SU-DHL-6 (cell line): ENCODE data around the gene ANKRD44.
A peak's percentile ranks its signal among the peaks of the same experiment; 100 is the strongest.

Experiments
- H2AFZ ChIP-seq: fragments of 200-600 bp; sonication (generic); 2 replicates; pipeline ENCODE4 v1.6.1; 2014; ENCODE audit warnings: low read depth, mild to moderate bottlenecking, moderate library complexity, mixed read lengths, antibody characterized with exemption, low read length; ENCODE audit not compliant: severe bottlenecking
- H3F3A ChIP-seq: fragments of 200-600 bp; shearing (Covaris generic); 2 replicates; pipeline ENCODE4 v1.6.0; 2016; ENCODE audit warnings: antibody characterized with exemption, mild to moderate bottlenecking; ENCODE audit not compliant: insufficient read depth
- H3K27ac ChIP-seq: fragments of 200-600 bp; sonication (generic); 2 replicates; pipeline ENCODE4 v1.5.1; 2016; ENCODE audit warnings: low read depth, mild to moderate bottlenecking, low read length, moderate library complexity, mixed read lengths
- H3K27me3 ChIP-seq: fragments of 200-600 bp; sonication (generic), shearing (Covaris generic); 2 replicates; pipeline ENCODE4 v1.6.0; 2014; ENCODE audit warnings: mild to moderate bottlenecking, low read length
- H3K36me3 ChIP-seq: fragments of 200-600 bp; sonication (generic); 2 replicates; pipeline ENCODE4 v1.6.1; 2014; ENCODE audit warnings: mild to moderate bottlenecking, low read length, mixed read lengths
- H3K4me2 ChIP-seq: fragments of 300-600, 200-600 bp; shearing (Covaris generic), sonication (generic); 2 replicates; pipeline ENCODE4 v1.6.0; 2014; ENCODE audit warnings: low read length, low read depth, mild to moderate bottlenecking; ENCODE audit not compliant: poor library complexity, severe bottlenecking
- H3K4me3 ChIP-seq: fragments of 200-600 bp; sonication (generic); 2 replicates; pipeline ENCODE4 v1.5.1; 2014; ENCODE audit warnings: antibody characterized with exemption, low read length, mild to moderate bottlenecking, mixed read lengths; ENCODE audit not compliant: insufficient read depth, poor library complexity, severe bottlenecking
- H3K79me2 ChIP-seq: fragments of 200-600 bp; sonication (generic); 2 replicates; pipeline ENCODE4 v1.6.1; 2014; ENCODE audit warnings: mild to moderate bottlenecking, low read length, moderate library complexity; ENCODE audit not compliant: insufficient read depth
- H3K9ac ChIP-seq: fragments of 200-600 bp; sonication (generic); 2 replicates; pipeline ENCODE4 v1.7.0; 2014; ENCODE audit warnings: mild to moderate bottlenecking, low read length
- H3K9me2 ChIP-seq: fragments of 200-600 bp; sonication (generic); replicated peaks from 2 replicates; pipeline ENCODE4 v1.6.1; 2014; ENCODE audit warnings: low read length; ENCODE audit not compliant: insufficient read depth
- H3K9me3 ChIP-seq: fragments of 200-600 bp; sonication (generic); 2 replicates; pipeline ENCODE4 v1.6.1; 2014; ENCODE audit warnings: low read length, mixed read lengths; ENCODE audit not compliant: insufficient read depth
- H4K20me1 ChIP-seq: fragments of 200-600 bp; sonication (generic); 2 replicates; pipeline ENCODE4 v1.6.1; 2014; ENCODE audit warnings: low read depth, mild to moderate bottlenecking, antibody characterized with exemption, low read length, moderate library complexity, mixed read lengths
- EZH2phosphoT487 ChIP-seq: fragments of 200-600 bp; sonication (generic), shearing (Covaris generic); conservative IDR thresholded peaks from 2 replicates; pipeline ENCODE4 v1.6.1; 2018; ENCODE audit warnings: mild to moderate bottlenecking, antibody characterized with exemption, low read length, moderate library complexity, mixed read lengths
- TF ChIP-seq, protein P1 (sequence below): fragments of 200-600 bp; sonication (generic); IDR thresholded peaks from one replicate; pipeline ENCODE4 v1.5.1; 2017; ENCODE audit warnings: antibody characterized with exemption, mild to moderate bottlenecking, low read length, moderate library complexity; ENCODE audit not compliant: insufficient read depth, poor library complexity, severe bottlenecking

The ANKRD44 gene

GRCh38 chr2:197263077-197263476 lies 47.5 kb downstream of the ANKRD44 start:
- Histone ChIP-seq H3K36me3 (0 out of 2 replicates have a peak, but pooled peaks cover 4% of the 10 kb centered on the region), H3K9me3 (no peaks in the 10 kb centered on the region), H3K27me3 (no peaks in the 10 kb centered on the region), H3K9me2 (no peaks in the 10 kb centered on the region), H3K79me2 (peaks cover 64% of the 10 kb centered on the region), H3K4me3 (no peak overlapping the region), H3K9ac (no peak overlapping the region), H2AFZ (no peak overlapping the region), H4K20me1 (0 out of 2 replicates have a peak, but pooled peaks cover 5% of the 10 kb centered on the region), H3F3A (peaks cover 12% of the 10 kb centered on the region; the same call in 1 of the 2 replicates), H3K27ac (no peak overlapping the region), H3K4me2 (no peak overlapping the region)
- TF ChIP-seq, protein P1, sequence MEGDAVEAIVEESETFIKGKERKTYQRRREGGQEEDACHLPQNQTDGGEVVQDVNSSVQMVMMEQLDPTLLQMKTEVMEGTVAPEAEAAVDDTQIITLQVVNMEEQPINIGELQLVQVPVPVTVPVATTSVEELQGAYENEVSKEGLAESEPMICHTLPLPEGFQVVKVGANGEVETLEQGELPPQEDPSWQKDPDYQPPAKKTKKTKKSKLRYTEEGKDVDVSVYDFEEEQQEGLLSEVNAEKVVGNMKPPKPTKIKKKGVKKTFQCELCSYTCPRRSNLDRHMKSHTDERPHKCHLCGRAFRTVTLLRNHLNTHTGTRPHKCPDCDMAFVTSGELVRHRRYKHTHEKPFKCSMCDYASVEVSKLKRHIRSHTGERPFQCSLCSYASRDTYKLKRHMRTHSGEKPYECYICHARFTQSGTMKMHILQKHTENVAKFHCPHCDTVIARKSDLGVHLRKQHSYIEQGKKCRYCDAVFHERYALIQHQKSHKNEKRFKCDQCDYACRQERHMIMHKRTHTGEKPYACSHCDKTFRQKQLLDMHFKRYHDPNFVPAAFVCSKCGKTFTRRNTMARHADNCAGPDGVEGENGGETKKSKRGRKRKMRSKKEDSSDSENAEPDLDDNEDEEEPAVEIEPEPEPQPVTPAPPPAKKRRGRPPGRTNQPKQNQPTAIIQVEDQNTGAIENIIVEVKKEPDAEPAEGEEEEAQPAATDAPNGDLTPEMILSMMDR: no peak
- TF ChIP-seq EZH2phosphoT487: no peak

GRCh38 chr2:197261808-197262226 lies 48.8 kb downstream of the ANKRD44 start:
- Histone ChIP-seq H3K27me3 (no peaks in the 10 kb centered on the region), H3F3A (peaks cover 16% of the 10 kb centered on the region; the same call in 1 of the 2 replicates), H3K79me2 (peaks cover 56% of the 10 kb centered on the region), H3K4me2 (peak overlapping the region; percentile 19), H3K9me3 (no peaks in the 10 kb centered on the region), H3K9ac (no peak overlapping the region), H3K9me2 (no peaks in the 10 kb centered on the region), H4K20me1 (0 out of 2 replicates have a peak, but pooled peaks cover 5% of the 10 kb centered on the region), H2AFZ (no peak overlapping the region), H3K27ac (0 out of 2 replicates have a peak overlapping the region, but pooled peaks have one; percentile 9), H3K4me3 (no peak overlapping the region), H3K36me3 (0 out of 2 replicates have a peak, but pooled peaks cover 4% of the 10 kb centered on the region)
- no peak for TF ChIP-seq EZH2phosphoT487
- TF ChIP-seq, protein P1: no peak

- no peak overlapping the region for H2AFZ ChIP-seq
- H3K9ac ChIP-seq: no peak overlapping the region
- no peaks in the 10 kb centered on the region for H3K27me3 ChIP-seq
- peaks cover 49% of the 10 kb centered on the region for H3K79me2 ChIP-seq
- H3K9me2 ChIP-seq: no peaks in the 10 kb centered on the region
- H3K36me3 ChIP-seq: 0 out of 2 replicates have a peak, but pooled peaks cover 4% of the 10 kb centered on the region
- TF ChIP-seq EZH2phosphoT487: no peak
- TF ChIP-seq, protein P1: no peak
- 0 out of 2 replicates have a peak, but pooled peaks cover 1% of the 10 kb centered on the region for H4K20me1 ChIP-seq
- H3K4me3 ChIP-seq: no peak overlapping the region
- no peak overlapping the region for H3K4me2 ChIP-seq
- peaks cover 33% of the 10 kb centered on the region for H3F3A ChIP-seq
- no peaks in the 10 kb centered on the region for H3K9me3 ChIP-seq
- H3K27ac ChIP-seq: no peak overlapping the region
Measured at GRCh38 chr2:197259470-197259999, 51.0 kb downstream of the ANKRD44 start.
